NCI-H2107 (cell line): ENCODE data around the gene SHROOM2.
"Not testable (repeated sequence)": the region's sequence is repeated elsewhere in the genome, so short reads cannot be mapped to it uniquely, and the experiment has no call there.

Source experiments
- DNase-seq: peaks from one replicate; lab custom pipeline; 2025; lab: John Stamatoyannopoulos, UW

Gene SHROOM2

DNA sequence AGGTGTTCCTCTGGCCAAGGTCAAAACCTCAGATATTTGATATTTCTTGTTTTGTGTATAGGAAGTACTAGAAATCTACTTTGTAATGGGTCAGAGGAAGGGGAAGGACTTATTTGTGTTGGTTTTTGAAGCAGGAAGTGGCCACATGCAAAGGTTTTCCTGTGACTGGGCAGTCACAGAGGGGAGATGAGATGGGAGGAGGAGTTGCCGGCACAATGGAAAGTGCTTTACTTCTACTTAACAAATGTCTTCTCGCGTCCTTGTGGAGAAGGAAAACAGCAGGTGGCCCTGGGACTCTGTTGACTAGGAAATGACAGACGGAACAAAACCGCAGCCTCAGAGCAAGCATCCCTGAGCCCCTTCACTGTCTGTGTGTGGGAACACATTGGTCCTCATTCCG is 46.6 kb downstream of the SHROOM2 start:
- DNase-seq, result no peak

DNA sequence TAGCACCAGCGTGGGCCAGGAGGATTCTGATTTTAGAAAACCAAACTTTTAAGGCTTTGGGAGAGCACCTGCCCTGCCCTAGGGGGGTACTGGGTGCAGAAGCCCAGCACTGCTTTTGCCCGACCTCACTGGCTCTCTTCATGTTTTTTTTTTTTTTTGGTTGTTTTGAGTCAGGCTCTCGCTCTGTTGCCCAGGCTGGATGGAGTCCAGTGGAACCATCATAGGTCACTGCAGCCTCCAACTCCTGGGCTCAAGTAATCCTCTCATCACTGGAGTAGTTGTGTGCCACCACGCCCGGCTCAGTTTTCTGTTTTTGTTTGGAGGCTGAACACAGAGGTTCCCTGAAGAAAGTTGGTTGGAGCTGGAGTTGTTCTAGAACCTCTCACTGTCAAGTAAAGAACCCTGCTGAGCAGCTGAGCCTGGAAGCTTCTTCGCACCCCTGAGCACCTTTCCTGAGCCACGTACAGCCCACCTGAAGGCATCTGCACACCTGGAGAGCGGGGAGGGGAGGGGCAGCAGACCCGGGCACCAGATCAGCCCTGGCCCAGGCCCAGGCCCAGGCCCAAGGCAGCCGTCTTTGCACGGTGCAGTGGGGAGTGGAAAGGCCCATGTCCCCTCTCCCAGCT is 49.5 kb downstream of the SHROOM2 start:
- DNase-seq, result no peak

DNA sequence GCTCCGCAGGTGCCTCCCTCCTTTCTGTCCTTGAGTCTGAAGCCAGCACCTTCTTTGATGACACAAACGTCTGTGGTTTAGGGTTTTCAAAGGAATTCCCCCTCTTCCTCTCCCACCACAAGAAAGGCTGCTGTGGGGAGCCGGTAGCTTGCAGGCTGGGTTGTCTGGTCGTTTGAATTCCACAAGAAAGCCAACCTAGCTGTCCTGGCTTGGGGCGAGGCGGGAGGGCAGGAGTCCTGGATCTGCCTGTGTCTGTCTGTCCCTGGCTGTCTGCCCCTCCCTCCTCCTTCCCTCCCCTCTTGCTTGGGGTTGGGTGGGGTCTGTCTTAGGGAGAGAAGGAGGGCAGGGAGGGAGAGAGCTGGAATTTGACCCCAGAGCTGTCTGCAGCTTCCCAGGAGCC is 56.3 kb downstream of the SHROOM2 start:
- no peak for DNase-seq

DNA sequence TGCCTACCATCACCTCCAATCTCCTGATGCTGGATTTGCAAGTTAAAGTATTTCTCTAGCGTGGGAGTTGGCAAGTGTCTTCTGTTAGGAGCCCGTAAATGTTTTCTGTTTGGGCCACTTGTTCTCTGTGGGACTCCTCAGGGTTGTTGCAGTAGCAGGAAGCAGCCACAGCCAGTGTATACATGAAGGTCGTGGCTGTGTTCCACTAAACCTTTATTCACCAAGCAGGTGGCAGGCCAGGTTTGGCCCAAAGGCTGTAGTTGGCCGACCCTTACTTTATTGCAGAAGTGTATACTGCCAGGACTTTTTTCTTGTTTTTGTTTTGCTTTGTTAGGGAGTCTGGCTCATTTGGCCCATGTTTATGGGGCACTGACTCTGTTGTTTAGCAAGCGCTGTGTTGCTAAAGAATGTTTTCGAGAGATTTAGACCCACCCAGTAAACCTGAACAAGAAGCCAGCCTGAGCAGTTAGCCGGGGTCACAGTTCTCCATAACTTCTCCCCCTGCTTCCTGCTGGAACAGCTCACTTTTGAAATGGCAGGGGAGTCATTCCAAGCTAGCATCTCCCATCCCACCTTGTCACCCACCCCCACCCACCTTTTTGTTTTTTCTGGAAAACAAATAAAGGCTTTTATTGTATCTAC is 58.8 kb downstream of the SHROOM2 start:
- no peak for DNase-seq

DNA sequence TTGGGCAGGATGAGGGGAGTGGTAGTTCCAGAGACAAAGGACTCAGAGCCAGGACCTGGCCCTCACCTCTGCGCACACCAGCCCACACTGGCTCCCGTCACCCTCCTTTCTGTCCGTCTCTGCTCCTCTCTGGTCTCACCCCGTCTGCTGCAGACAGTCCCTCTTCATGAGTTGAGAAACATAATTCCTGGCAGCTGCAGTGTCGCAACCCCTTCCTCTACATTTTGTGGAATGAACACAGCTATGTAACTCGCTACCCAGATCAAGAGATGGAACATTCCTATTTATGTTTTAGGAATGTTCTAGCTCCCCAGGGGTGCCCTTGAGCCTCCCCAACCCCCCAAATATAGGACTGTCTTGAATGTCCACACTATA is 59.3 kb downstream of the SHROOM2 start:
- no peak for DNase-seq

- no peak for DNase-seq
Measured at GRCh38 chrX:9846631-9847030, 60.4 kb downstream of the SHROOM2 start.

DNA sequence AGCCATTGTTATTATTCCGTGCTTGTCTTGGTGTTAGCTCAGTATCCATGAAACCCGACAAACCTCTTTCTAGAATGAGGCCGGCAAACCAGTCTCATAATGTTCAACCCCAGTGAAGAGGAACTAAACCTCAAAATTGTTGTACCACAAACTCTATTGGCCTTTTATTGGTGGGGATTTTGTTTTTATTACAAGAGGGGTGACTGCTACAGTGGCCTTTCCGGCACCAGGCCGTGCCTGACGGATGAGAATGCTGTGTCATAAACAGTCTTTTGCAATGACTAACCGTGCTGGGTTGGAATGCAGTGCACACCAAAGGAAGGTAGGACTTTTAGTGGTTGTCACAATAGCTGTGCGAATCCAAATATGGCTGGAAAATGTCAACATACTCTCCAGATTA is 60.8 kb downstream of the SHROOM2 start:
- DNase-seq, result no peak

GRCh38 chrX:9848718-9849479 is 62.7 kb downstream of the SHROOM2 start:
- no peak for DNase-seq

DNA sequence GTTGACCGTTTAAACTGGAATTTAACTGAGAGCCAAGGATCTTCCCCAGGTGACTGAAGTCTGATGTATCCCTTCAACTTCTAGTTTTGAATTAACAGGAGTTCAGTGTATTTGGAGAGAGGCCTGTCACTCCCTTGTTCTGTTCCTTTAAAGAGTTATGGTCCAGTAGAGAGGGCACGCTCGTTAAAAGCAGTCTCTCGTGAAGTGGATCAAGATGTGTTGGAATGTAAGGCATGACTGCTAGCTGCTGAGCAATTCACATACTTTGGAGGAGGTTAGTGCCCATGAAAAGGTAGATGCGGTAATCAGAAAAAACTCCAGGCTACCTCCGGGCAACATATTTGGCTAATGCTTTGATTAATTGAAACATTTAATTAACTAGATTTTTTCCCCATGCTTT is 65.7 kb downstream of the SHROOM2 start:
- DNase-seq, result no peak

- no peak for DNase-seq
Measured at GRCh38 chrX:9853307-9853706, 67.1 kb downstream of the SHROOM2 start.

DNA sequence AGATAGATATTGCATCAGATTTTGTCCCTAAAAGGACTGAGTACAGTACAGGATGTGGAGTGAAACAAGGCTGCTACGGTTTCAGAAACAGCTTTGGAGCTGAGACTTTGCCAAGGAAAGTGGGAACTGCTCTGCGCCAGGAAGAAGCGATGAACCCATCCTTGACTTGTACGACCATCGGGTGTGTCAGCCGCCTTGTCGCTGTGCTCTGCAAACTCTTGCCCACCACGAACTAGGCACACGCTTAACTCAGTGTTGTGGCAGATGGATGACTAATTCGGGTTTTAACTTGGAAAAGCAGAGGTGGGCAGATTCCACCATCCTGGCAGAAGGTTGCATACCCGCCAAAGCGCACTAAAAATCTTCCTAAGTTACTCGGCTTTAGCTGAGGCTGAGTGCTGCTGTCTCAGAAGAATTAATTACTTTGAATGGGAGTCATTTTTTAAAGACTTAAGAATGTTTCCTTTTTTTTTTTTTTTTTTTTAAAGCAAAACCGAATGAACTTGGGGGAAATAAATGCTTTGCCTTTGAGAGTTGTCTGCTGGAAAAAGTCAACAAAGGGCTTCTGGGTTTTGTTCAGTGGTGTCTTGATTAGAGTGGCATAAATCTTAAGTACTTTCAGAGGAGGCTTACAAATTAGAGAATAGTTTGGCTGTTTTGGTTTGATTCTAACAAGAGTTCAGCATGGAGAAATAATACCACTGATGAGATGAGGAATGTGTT is 69.5 kb downstream of the SHROOM2 start:
- no peak for DNase-seq

- DNase-seq, result no peak
Measured at GRCh38 chrX:9856588-9856987, 70.4 kb downstream of the SHROOM2 start.

DNA sequence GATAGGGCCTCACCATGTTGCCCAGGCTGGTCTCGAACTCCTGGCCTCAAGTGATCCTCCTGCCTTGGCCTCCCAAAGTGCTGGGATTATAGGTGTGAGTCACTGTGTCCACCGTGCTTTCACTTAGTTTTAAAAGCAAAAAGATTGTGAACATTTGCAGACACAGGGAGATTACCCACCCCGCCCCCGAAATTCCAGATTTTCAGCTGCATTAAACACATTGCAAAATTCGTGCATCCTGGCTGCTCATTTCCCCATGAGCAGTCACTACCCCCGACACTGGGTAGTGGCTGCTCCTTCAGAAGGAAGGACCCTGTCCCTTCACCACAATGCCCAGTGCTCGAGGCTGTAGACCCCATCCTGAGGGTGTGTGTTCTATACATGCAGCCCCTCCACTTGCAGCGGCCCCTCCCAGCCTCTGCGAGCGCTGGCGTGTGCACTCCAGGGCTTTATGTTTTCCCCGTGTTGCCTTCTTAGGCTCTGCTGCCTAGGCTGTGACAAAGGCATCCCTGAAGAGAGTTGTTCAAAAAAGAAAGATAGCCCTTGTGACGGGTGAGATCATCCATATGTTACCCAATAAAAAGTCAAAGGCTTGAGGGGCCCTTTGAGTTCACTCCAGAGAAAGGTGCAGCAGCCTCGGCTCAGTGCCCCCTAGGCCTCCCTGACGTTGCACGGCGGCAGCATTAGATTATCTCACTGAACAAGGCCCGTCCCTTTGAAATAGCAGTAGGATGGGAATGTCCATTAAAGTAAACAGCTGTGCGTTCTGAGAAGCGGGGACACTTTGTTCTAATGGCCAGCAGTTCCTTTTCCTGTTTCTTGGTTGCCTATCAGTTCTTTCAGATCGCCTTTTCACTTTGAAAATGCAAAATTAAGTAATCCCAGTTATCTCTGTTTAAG is 71.6 kb downstream of the SHROOM2 start:
- DNase-seq, result no peak

- not testable (repeated sequence) for DNase-seq
Measured at GRCh38 chrX:9858684-9859083, 72.5 kb downstream of the SHROOM2 start.

DNA sequence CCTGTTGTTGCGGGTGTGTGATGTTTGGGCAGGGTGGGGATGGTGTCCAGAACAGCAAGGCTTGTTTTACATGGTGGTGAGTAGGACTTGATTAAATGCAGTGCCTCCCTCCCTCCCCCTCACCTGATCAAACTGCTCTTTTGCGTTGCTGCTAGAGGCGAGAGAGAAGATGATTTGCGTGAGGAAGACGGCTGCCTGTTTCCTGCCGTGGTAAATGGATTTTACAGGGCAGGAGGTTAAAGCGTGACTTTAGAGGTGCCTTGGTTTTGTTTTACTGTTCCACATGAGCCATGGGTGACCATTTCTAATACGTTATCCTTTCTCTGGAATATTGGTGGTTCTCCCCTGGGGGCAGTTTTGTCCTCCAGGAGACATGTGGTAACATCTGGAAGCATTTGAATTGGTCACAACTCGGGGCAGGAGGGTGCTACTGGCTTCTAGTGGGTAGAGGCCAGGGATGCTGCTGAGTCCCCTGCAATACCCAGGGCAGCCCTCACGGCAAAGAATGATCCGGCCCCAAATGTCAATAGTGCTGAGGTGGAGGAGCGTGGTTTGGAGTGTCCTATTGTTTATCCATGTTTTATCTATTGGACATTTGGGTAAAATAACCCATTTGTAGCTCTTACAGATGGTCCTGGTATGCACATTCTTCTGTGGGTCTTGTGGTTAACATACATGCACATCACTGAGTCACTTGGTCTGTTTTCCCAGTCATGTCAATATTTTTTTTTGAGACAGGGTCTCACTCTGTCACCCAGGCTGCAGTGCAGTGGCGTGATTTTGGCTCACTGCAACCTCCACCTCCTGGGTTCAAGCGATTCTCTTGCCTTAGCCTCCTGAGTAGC is 73.7 kb downstream of the SHROOM2 start:
- DNase-seq, result no peak

DNA sequence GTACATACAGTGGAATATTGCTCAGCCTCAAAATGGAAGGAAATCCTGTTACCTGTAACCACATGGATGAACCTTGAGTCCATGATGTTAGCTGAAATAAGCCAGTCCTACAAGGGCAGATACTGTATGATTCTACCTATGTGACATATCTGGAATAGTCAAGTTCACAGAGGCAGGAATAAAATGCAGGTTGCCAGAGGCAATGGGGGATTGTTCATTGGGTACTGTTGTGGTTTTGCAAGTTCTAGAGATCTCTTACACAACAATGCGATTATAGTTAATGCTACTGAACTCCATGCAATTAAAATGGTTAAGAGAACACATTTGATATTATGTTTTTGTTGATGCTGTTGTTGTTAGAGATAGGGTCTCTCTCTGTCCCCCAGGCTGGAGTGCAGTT is 74.6 kb downstream of the SHROOM2 start:
- DNase-seq, result no peak

DNA sequence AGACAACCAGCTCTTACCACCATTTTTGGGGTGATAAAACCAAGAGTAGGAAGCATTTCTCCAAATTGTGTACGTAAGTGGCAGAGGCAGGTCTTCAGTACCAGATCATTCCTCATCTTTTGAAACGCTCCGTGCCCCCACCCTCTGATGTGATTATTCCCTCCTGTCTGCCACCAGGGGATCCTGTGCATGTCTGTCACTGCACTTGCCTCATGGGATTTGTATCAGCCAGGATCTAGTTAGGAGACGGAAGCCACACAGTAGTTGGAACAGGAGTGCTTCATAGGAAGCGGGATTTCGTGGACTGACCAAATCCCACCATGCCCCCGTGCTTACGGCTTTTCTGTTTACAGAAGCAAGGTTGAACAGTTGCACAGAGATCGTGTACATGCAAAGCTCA is 75.5 kb downstream of the SHROOM2 start:
- DNase-seq, result no peak

GRCh38 chrX:9862525-9862924 is 76.3 kb downstream of the SHROOM2 start:
- DNase-seq, result no peak

DNA sequence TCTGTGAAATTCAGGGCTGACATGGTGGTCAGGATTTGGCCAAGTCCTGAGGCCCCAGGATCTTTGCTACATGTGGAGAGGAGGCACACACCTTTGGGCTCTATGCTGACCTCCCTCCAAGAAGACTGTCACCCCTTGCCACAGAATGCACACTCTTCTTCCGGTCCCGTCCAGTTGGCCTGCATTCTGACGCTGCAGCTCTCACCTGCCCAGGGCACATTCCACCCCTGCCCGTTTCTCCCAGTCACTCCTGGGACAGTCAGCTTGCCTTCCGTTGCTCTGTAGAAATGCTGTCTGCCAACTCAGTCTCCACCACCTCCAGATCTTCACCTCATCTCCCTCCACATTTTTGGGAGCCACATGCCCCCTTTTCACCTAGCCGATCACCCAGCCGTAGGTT is 76.7 kb downstream of the SHROOM2 start:
- no peak for DNase-seq

DNA sequence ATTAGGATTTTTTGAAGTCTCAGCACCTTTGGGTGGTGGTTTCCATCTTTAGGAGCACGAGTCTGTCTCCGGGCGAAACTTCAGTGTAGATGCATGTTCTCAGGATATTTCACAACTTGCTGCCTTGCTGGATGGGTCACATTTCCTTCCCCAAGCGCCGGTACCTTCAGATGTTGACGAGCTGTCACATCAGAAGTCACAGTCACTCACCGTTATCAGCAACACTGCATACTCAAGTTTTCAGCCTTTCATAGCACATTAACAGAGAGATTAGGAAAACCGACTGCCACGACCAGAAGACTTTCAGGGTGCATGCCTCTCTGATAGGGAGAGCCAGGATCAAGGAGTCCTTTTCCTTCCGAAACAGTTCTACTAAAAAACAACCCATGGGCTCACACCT is 77.8 kb downstream of the SHROOM2 start:
- DNase-seq, result no peak
